Stimulated activated CD4-positive, alpha-beta T cell treated with anti-CD3 and anti-CD28 coated beads, Interleukin-1b, Interleukin-23, amount 100 ng/mL, for 24 hours (primary cell): Measurements from ENCODE around the gene NUBPL.
"Not testable (repeated sequence)": the region's sequence is repeated elsewhere in the genome, so short reads cannot be mapped to it uniquely, and the experiment has no call there.

Experiments used
- DNase-seq, 4 experiments: peaks; one replicate each; pipeline ENCODE4 v3.0.0-alpha.2; 2020; ENCODE audit warnings: low read depth in 4 of 4, low spot score in 1 of 4

Gene NUBPL

GRCh38 chr14:31806249-31806648 is 245.0 kb downstream of the NUBPL start:
- no peak for DNase-seq

DNA sequence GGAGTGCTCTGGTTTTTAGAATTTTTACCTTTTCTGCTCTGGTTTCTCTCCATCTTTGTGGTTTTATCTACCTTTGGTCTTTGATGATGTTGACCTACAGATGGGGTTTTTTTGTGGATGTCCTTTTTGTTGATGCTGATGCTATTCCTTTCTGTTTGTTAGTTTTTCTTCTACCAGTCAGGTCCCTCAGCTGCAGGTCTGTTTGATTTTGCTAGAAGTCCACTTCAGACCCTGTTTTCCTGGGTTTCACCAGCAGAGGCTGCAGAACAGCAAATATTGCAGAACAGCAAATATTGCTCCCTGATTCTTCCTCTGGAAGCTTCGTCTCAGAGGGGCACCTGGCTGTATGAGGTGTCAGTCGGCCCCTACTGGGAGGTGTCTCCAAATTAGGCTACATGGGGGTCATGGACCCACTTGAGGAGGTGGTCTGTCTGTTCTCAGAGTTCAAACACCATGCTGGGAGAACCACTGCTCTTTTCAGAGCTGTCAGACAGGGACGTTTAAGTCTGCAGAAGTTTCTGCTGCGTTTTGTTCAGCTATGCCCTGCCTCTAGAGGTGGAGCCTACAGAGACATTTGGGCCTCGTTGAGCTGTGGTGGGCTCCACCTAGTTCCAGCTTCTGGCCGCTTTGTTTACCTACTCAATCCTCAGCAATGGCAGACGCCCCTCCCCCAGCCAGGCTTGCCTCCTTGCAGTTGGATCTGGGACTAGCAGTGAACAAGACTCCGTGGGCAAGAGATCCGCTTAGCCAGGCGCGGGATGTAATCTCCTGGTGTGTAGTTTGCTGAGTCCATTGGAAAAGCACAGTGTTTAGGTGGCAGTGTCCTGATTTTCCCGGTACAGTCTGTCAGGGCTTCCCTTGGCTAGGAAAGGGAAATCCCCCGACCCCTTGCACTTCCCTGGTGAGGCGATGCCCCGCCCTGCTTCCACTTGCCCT is 250.8 kb downstream of the NUBPL start:
- not testable (repeated sequence) for DNase-seq

- DNase-seq: not testable (repeated sequence)
Measured at GRCh38 chr14:31813724-31814490, 252.7 kb downstream of the NUBPL start.

DNA sequence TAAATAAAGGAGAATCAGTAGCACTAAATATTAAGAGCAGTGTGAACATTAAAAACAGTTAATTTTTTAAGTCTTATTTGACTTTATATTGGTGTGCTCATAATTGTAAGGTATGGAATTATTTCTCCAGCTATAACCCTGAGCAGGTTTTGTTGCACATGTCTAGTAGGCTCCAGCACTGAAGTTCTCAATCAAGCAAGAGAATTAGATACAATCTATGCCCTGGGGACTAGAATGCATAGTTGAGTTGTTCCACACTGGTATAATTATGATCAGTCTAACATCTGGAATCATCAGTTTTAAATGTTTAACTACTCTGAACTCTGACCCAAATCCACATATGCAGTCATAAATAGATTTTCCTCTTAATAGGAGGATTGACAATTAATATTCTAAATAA is 258.1 kb downstream of the NUBPL start:
- DNase-seq: no peak

DNA sequence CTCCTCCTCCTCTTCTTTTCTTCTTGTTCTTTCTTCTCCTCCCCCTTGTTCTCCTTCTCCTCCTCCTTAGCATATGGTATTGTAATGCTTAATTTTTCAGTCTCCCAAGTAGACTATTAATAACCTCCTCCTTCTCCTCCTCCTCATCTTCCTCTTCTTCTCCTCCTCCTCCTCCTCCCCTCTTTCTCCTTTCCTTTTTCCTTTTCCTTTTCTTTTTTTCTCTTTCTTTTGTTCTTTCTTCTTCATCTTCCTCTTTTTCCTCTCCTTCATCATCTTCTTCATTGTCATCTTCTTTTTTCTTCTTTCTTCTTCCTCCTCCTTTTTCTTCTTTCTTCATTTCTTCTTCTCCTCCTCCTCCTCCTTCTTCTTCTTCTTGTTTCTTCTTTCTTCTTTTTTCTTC is 264.3 kb downstream of the NUBPL start:
- DNase-seq: no peak

DNA sequence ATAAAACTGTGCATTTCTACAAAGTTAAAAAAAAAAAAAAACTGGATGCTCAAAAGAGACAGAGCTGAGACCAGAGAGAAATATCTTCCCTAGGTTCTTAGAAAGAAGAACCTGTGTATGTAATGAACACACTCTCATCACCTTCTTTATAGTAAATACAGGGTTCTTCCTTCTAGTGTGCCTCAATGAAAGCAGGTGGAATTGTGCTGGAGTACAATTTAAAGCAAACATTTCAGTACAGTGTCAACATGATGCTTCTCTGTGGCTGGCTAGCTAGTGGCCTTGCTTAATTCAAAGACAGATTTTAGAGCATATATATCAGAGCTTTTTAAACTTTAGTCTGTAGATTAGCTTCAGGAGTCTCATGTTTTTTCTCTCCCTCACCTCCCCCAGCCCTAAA is 266.1 kb downstream of the NUBPL start:
- no peak for DNase-seq

- no peak for DNase-seq
Measured at GRCh38 chr14:31828946-31829868, 268.0 kb downstream of the NUBPL start.

GRCh38 chr14:31834616-31835015 is 273.4 kb downstream of the NUBPL start:
- DNase-seq: no peak

- no peak for DNase-seq
Measured at GRCh38 chr14:31835049-31835448, 273.8 kb downstream of the NUBPL start.

- DNase-seq: no peak
Measured at GRCh38 chr14:31837031-31837430, 275.8 kb downstream of the NUBPL start.

- DNase-seq: no peak
Measured at GRCh38 chr14:31842899-31843298, 281.7 kb downstream of the NUBPL start.

- DNase-seq: no peak
Measured at GRCh38 chr14:31843361-31844091, 282.3 kb downstream of the NUBPL start.

GRCh38 chr14:31854508-31855075 is 293.4 kb downstream of the NUBPL start:
- DNase-seq: no peak

- DNase-seq: no peak
Measured at GRCh38 chr14:31855262-31855661, 294.1 kb downstream of the NUBPL start.

DNA sequence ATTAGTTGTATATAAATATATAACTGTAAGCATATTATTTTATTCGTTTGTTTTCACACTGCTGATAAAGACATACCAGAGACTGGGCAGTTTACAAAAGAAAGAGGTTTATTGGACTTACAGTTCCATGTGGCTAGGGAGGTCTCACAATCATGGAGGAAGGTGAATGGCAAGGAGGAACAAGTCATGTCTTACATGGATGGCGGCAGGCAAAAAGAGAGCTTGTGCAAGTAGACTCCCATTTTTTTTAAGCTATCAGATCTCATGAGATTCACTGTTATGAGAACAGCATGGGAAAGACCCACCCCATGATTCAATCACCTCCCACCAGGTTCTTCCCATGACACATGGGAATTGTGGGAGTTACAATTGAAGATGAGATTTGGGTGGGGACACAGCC is 294.8 kb downstream of the NUBPL start:
- DNase-seq: not testable (repeated sequence)

- DNase-seq: no peak
Measured at GRCh38 chr14:31858868-31859267, 297.7 kb downstream of the NUBPL start.

- no peak for DNase-seq
Measured at GRCh38 chr14:31864937-31865855, 304.0 kb downstream of the NUBPL start.

- DNase-seq: no peak
Measured at GRCh38 chr14:31867570-31867969, 306.4 kb downstream of the NUBPL start.

- DNase-seq: not testable (repeated sequence)
Measured at GRCh38 chr14:31868096-31868495, 306.9 kb downstream of the NUBPL start.
